GM12878 (cell line): ENCODE measurements around the gene KPNA5. TPM values are rescaled to one million over a fixed set of nuclear protein-coding genes. Genes with fewer than 3 reads are reported as not detected.

ENCODE experiments used
- ATAC-seq: fragments of 200-7000 bp; cut with Tn5 transposase; 3 replicates; pipeline ENCODE4 v1.9.1; 2020; ENCODE audit warnings: mild to moderate bottlenecking, moderate library complexity
- BruUV-seq: library from RNA; stranded (reverse); fragments of 400-500 nt; replicated peaks from 2 replicates; lab custom pipeline; 2021; lab: Mats Ljungman, UMichigan
- CTCF ChIA-PET: fragments of 300-600 bp; sonication (Branson Sonifier 250); formaldehyde crosslinking; extraction: SDS; loops from one replicate; lab custom pipeline; 2021; ENCODE audit warnings: inconsistent platforms; lab: Yijun Ruan, JAX
- POLR2A ChIA-PET: fragments of 350-600 bp; formaldehyde crosslinking; extraction: SDS; loops from one replicate; lab custom pipeline; 2021; ENCODE audit warnings: inconsistent platforms; lab: Charles Lee
- RAD21 ChIA-PET: fragments of 300-600 bp; sonication (Branson Sonifier 250); formaldehyde crosslinking; loops from one replicate; lab custom pipeline; 2023; ENCODE audit warnings: antibody characterized with exemption; ENCODE audit not compliant: unreplicated experiment; lab: Charles Lee
- SMC1A ChIA-PET: fragments of 300-600 bp; sonication (Branson Sonifier 250); formaldehyde crosslinking; loops from one replicate; lab custom pipeline; 2023; ENCODE audit not compliant: unreplicated experiment, uncharacterized antibody; lab: Charles Lee
- DNase-seq: peaks from one replicate; pipeline ENCODE4 v3.0.0-alpha.2; 2011; ENCODE audit warnings: low read depth, low spot score
- FAIRE-seq: peaks from 3 replicates; lab custom pipeline; 2011; peaks lifted over from hg19 to GRCh38; lab: Jason Lieb, UNC
- H2AFZ ChIP-seq: 2 replicates; pipeline ENCODE4 v1.6.0; 2011; ENCODE audit warnings: low read depth, low read length, control low read depth; ENCODE audit not compliant: control insufficient read depth
- H3K27ac ChIP-seq: 2 replicates; pipeline ENCODE4 v1.5.1; 2011; ENCODE audit warnings: control low read depth; ENCODE audit not compliant: control insufficient read depth, insufficient read depth
- H3K27me3 ChIP-seq, 2 experiments: replicated peaks in 1 of 2; 2 replicates each; pipeline versions ENCODE4 v1.6.0 to v1.6.1; 2011; ENCODE audit warnings: low read length in 1 of 2; ENCODE audit not compliant: control insufficient read depth in 2 of 2, insufficient read depth in 2 of 2
- H3K36me3 ChIP-seq, 2 experiments: 2 replicates each; pipeline ENCODE4 v1.5.1; 2011; ENCODE audit warnings: low read length in 1 of 2; ENCODE audit not compliant: control insufficient read depth in 2 of 2, insufficient read depth in 2 of 2
- H3K4me1 ChIP-seq: 2 replicates; pipeline ENCODE4 v1.6.1; 2011; ENCODE audit warnings: mild to moderate bottlenecking, low read length, moderate library complexity, mixed read lengths; ENCODE audit not compliant: control insufficient read depth, insufficient read depth
- H3K4me2 ChIP-seq: 2 replicates; pipeline ENCODE4 v1.6.0; 2011; ENCODE audit warnings: control low read depth; ENCODE audit not compliant: control insufficient read depth, insufficient read depth
- H3K4me3 ChIP-seq: fragments of 200-600 bp; sonication (generic); 2 replicates; pipeline ENCODE4 v1.5.1; 2016
- H3K79me2 ChIP-seq: 2 replicates; pipeline ENCODE4 v1.6.0; 2011; ENCODE audit warnings: low read length; ENCODE audit not compliant: control insufficient read depth, insufficient read depth
- H3K9ac ChIP-seq: 2 replicates; pipeline ENCODE4 v1.8.0; 2011; ENCODE audit warnings: low read length, control low read depth, mixed read lengths; ENCODE audit not compliant: control insufficient read depth, insufficient read depth
- H3K9me3 ChIP-seq: replicated peaks from 3 replicates; pipeline ENCODE4 v1.5.1; 2011; ENCODE audit warnings: mild to moderate bottlenecking, low read length; ENCODE audit not compliant: control insufficient read depth, insufficient read depth
- H4K20me1 ChIP-seq: 2 replicates; pipeline ENCODE4 v1.6.0; 2011; ENCODE audit not compliant: control insufficient read depth, insufficient read depth
- ATF3 ChIP-seq: IDR thresholded peaks from 2 replicates; pipeline ENCODE4 v1.6.1; 2011; ENCODE audit warnings: low read depth, mild to moderate bottlenecking, low read length, moderate library complexity, borderline replicate concordance; ENCODE audit errors: extremely low read depth
- E4F1 ChIP-seq: fragments of 450-650 bp; IDR thresholded peaks from 2 replicates; pipeline ENCODE4 v1.6.1; 2018; ENCODE audit warnings: borderline replicate concordance, mild to moderate bottlenecking; ENCODE audit not compliant: partially characterized antibody
- KAT2A ChIP-seq: conservative IDR thresholded peaks from 2 replicates; pipeline ENCODE4 v1.6.1; 2011; ENCODE audit warnings: low read depth, low read length; ENCODE audit not compliant: control insufficient read depth
- LARP7 ChIP-seq: fragments of 450-650 bp; IDR thresholded peaks from 2 replicates; pipeline ENCODE4 v1.6.1; 2017; ENCODE audit warnings: mild to moderate bottlenecking
- NFIC ChIP-seq: IDR thresholded peaks from 2 replicates; pipeline ENCODE4 v1.6.1; 2012; ENCODE audit warnings: low read depth, mild to moderate bottlenecking, inconsistent platforms, low read length, moderate library complexity
- NFYA ChIP-seq: IDR thresholded peaks from 2 replicates; pipeline ENCODE4 v1.6.1; 2011; ENCODE audit warnings: low read depth, mild to moderate bottlenecking, low read length, improper control_type of control experiment, borderline replicate concordance
- NR2F1 ChIP-seq: fragments of 450-650 bp; conservative IDR thresholded peaks from 2 replicates; pipeline ENCODE4 v1.6.1; 2017; ENCODE audit warnings: mild to moderate bottlenecking
- PRDM15 ChIP-seq: fragments of 450-650 bp; formaldehyde crosslinking; IDR thresholded peaks from 2 replicates; pipeline ENCODE4 v1.4.0; 2020; ENCODE audit warnings: mild to moderate bottlenecking, moderate library complexity
- SMARCA5 ChIP-seq: fragments of 450-650 bp; IDR thresholded peaks from 2 replicates; pipeline ENCODE4 v1.6.1; 2017; ENCODE audit warnings: mild to moderate bottlenecking
- SUZ12 ChIP-seq: fragments of 200-600 bp; sonication (generic); IDR thresholded peaks from one replicate; pipeline ENCODE4 v1.6.1; 2018; ENCODE audit warnings: antibody characterized with exemption, mild to moderate bottlenecking; ENCODE audit not compliant: unreplicated experiment
- WRNIP1 ChIP-seq: IDR thresholded peaks from 2 replicates; pipeline ENCODE4 v1.6.1; 2011; ENCODE audit warnings: low read depth, low read length, improper control_type of control experiment, borderline replicate concordance
- ZNF217 ChIP-seq: fragments of 450-650 bp; IDR thresholded peaks from 2 replicates; pipeline ENCODE4 v1.6.1; 2017; ENCODE audit warnings: antibody characterized with exemption, mild to moderate bottlenecking
- ZNF687 ChIP-seq: fragments of 450-650 bp; IDR thresholded peaks from 2 replicates; pipeline ENCODE4 v1.6.1; 2017; ENCODE audit warnings: mild to moderate bottlenecking, moderate library complexity
- WGBS: methylation state at CpG from one replicate; pipeline ENCODE4 v1.1.6; 2016; ENCODE audit warnings: low lambda C conversion rate; ENCODE audit not compliant: insufficient replicate concordance, insufficient coverage; ENCODE audit errors: missing lambda C conversion rate; 5-methylcytosine and 5-hydroxymethylcytosine counted together
- in situ Hi-C: fragments of 300-500 bp; cut with MboI; formaldehyde crosslinking; loops from 9 replicates; pipeline ENCODE4 v1.14.3; 2018; ENCODE audit warnings: mixed read lengths
- intact Hi-C: fragments of 100-400 bp; cut with micrococcal nuclease; formaldehyde crosslinking; loops from one replicate; pipeline ENCODE4 v1.14.2; 2022; ENCODE audit not compliant: unreplicated experiment
- polyA plus RNA-seq, 11 experiments: library from polyadenylated mRNA; depleted of rRNA in 4 of 11; unstranded in 6 of 11; stranded (reverse) in 5 of 11; fragments of >200 nt; fragmentation: Nextera tagmentation in 4 of 11; fragmentation: Illumina TruSeq in 1 of 11; extraction: Ambion mirVana in 4 of 11; extraction: Trizol in 1 of 11; gene quantifications; 1 replicate in 1 of 11; 2 replicates in 10 of 11; pipeline versions ENCODE4 v1.2.1 to v1.2.3, GENCODE V29; 2011 to 2016; ENCODE audit warnings: inconsistent platforms in 2 of 11, missing spikeins in 2 of 11, low read depth in 1 of 11
- total RNA-seq, 4 experiments: library from RNA; depleted of rRNA in 3 of 4; stranded (reverse); fragments of >200 nt in 3 of 4; fragmentation: Illumina TruSeq in 1 of 4; extraction: Trizol in 1 of 4; gene quantifications; 2 replicates each; pipeline versions ENCODE4 v1.2.1 to v1.2.3, GENCODE V29; 2013 to 2021

The KPNA5 gene
- total and polyA plus RNA-seq, 10 of the 15 experiments (the other 5 are each of a cell fraction or from before 2014, with no cell fraction given): 1.9 to 7.6 (median 4.5) TPM

- TF ChIP-seq PRDM15 (CRISPR knock-in tag) (no peak), WRNIP1 (no peak), NR2F1 (no peak), LARP7 (no peak), NFYA (no peak), NFIC (no peak)
Measured at GRCh38 chr6:116761779-116762178, 80.8 kb downstream of the KPNA5 start (continued).

- Histone ChIP-seq H4K20me1 (no peaks in the 10 kb centered on the region), H3K27me3 (peaks cover 0 to 13% of the 10 kb centered on the region in 2 experiments; a peak in 3 of 4 replicates), H3K4me1 (no peaks in the 10 kb centered on the region), H3K9ac (no peak overlapping the region), H3K36me3 (no peaks in the 10 kb centered on the region), H3K4me3 (no peak overlapping the region), H3K4me2 (no peak overlapping the region), H3K9me3 (no peaks in the 10 kb centered on the region), H2AFZ (no peak overlapping the region), H3K79me2 (no peaks in the 10 kb centered on the region), H3K27ac (no peak overlapping the region)
- CTCF ChIA-PET: no interaction called here
- ATAC-seq (no peak), FAIRE-seq (no peak), DNase-seq (no peak)
- RAD21 ChIA-PET: no interaction called here
- in situ Hi-C loops: no loop called here
- POLR2A ChIA-PET: no interaction called here
- no TSS peak for BruUV-seq
- intact Hi-C loops: no loop called here
- SMC1A ChIA-PET: no interaction called here
- WGBS: 0% methylated on average over 1 of the region's 1 CpG
- no peak for TF ChIP-seq SMARCA5
- no peak for TF ChIP-seq ATF3
- no peak for TF ChIP-seq KAT2A
- no peak for TF ChIP-seq ZNF687
- no peak for TF ChIP-seq E4F1
- no peak for TF ChIP-seq SUZ12
- no peak for TF ChIP-seq ZNF217
Measured at GRCh38 chr6:116762235-116762634, 81.2 kb downstream of the KPNA5 start.
